Measurements from ENCODE around the gene BHLHA9. TPM values are rescaled to one million over a fixed set of nuclear protein-coding genes. Genes with fewer than 3 reads are reported as not detected.

BHLHA9 gene
- total and polyA plus RNA-seq, 2 of the 8 experiments (the other 6 are each of a cell fraction or from before 2014, with no cell fraction given): 0.29 to 0.34 TPM

- Histone ChIP-seq H3K9ac (replicated peaks in 1 of 4; ENCODE audit: extremely low read depth in 1 of 4, low read depth in 3 of 4, low read length in 3 of 4) (no peak overlapping the region), H2AK5ac (ENCODE audit: low read depth, low read length) (no peak overlapping the region), H3K4me2 (ENCODE audit: insufficient read depth in 1 of 2, low read depth in 2 of 2, low read length in 2 of 2) (peak overlapping the region; percentile 44 to 87), H4K5ac (ENCODE audit: insufficient read length, low read depth, low read length) (no peak overlapping the region), H3K27me3 (replicated peaks in 1 of 4; ENCODE audit: control insufficient read depth in 3 of 4, extremely low read depth in 1 of 4, insufficient read depth in 3 of 4, low read length in 3 of 4) (peaks cover 6 to 24% (median 18%) of the 10 kb centered on the region in 4 experiments), H2BK12ac (ENCODE audit: low read depth, low read length) (no peak overlapping the region), H2BK5ac (ENCODE audit: low read depth, low read length) (no peak overlapping the region), H2AFZ (ENCODE audit: low read length) (peak overlapping the region; percentile 40; the same call in 1 of the 2 replicates), H3K9me3 (ENCODE audit: insufficient read depth in 2 of 2, low read depth in 1 of 2, low read length in 1 of 2) (no peaks in the 10 kb centered on the region; a peak in 1 of 4 replicates), H3K18ac (ENCODE audit: extremely low read depth, low read length) (no peak overlapping the region), H4K8ac (ENCODE audit: extremely low read depth, insufficient read depth, low read length) (no peak overlapping the region), H2BK20ac (ENCODE audit: low read length) (no peak overlapping the region), H4K91ac (replicated peaks; ENCODE audit: insufficient read length, low read length) (no peak overlapping the region), H2BK15ac (ENCODE audit: low read length) (no peak overlapping the region), H2BK120ac (replicated peaks; ENCODE audit: low read depth, low read length) (no peak overlapping the region), H4K20me1 (replicated peaks in 1 of 2; ENCODE audit: control insufficient read depth in 1 of 2, insufficient read depth in 2 of 2, low read length in 2 of 2) (peaks cover 0 to 2% of the 10 kb centered on the region in 2 experiments), H3K27ac (ENCODE audit: low read depth, low read length) (no peak overlapping the region), H3K4me3 (ENCODE audit: extremely low read depth in 1 of 4, insufficient read depth in 2 of 4, low read depth in 3 of 4, low read length in 4 of 4) (peak overlapping the region; percentile 30 to 68 (median 52)), H3K14ac (ENCODE audit: insufficient read length) (no peak overlapping the region), H3K4ac (replicated peaks; ENCODE audit: insufficient read length, low read depth, low read length) (no peak overlapping the region), H3K79me1 (ENCODE audit: low read depth, low read length) (no peaks in the 10 kb centered on the region), H3K23ac (ENCODE audit: insufficient read length) (no peak overlapping the region), H3K23me2 (ENCODE audit: low read depth, low read length) (peaks cover 3% of the 10 kb centered on the region; the same call in 1 of the 2 replicates), H3K79me2 (ENCODE audit: control insufficient read depth in 1 of 2, insufficient read depth in 2 of 2, low read length in 2 of 2) (no peaks in the 10 kb centered on the region), H3K4me1 (replicated peaks in 1 of 4; ENCODE audit: control insufficient read depth in 3 of 4, insufficient read depth in 4 of 4, low read length in 3 of 4) (no peaks in the 10 kb centered on the region; a peak in 1 of 7 replicates), H3K36me3 (ENCODE audit: control insufficient read depth in 2 of 4, insufficient read depth in 4 of 4, low read length in 3 of 4) (no peaks in the 10 kb centered on the region; a peak in 1 of 8 replicates), H3K56ac (replicated peaks; ENCODE audit: insufficient read length, low read depth, low read length) (no peak overlapping the region)
- no peak for FAIRE-seq
- DNase-seq (ENCODE audit: low read depth in 1 of 2, low spot score in 2 of 2): no peak
- CTCF ChIA-PET (ENCODE audit: partially characterized antibody): interaction anchor here (0.6 to 2.7 kb wide), 15 partner anchors 9 to 1193 kb away, joined by 3 to 21 read pairs (median 3); partner anchors contain the start of gene INPP5K
- TF ChIP-seq BRCA1 (IDR thresholded peaks at IDR 0.05; ENCODE audit: low read depth, low read length) (no peak), CTBP2 (IDR thresholded peaks at IDR 0.05; ENCODE audit: borderline replicate concordance, insufficient read depth, insufficient read length, low read length) (no peak), CHD2 (IDR thresholded peaks at IDR 0.05; ENCODE audit: low read length) (no peak), BCL11A (IDR thresholded peaks at IDR 0.05; ENCODE audit: low read depth in 2 of 2, low read length in 2 of 2) (no peak), NRF1 (IDR thresholded peaks at IDR 0.05; ENCODE audit: low read depth, low read length) (no peak), SIN3A (conservative IDR thresholded peaks at IDR 0.05 in 1 of 2, IDR thresholded peaks at IDR 0.05 in 1 of 2; ENCODE audit: low read depth in 1 of 2, low read length in 2 of 2) (no peak), TEAD4 (IDR thresholded peaks at IDR 0.05; ENCODE audit: low read depth, low read length) (no peak), KDM4A (IDR thresholded peaks at IDR 0.05; ENCODE audit: low read depth, low read length, severe bottlenecking) (no peak), PHF8 (conservative IDR thresholded peaks at IDR 0.05; ENCODE audit: low read depth, low read length) (no peak), SIRT6 (IDR thresholded peaks at IDR 0.05; ENCODE audit: low read length) (no peak)
- WGBS, 2 experiments (ENCODE audit: extremely low coverage in 1 of 2, insufficient coverage in 1 of 2, insufficient read length in 1 of 2, insufficient replicate concordance in 2 of 2, low coverage in 1 of 2, low lambda C conversion rate in 2 of 2, missing lambda C conversion rate in 1 of 2): 25% methylated on average over 28 of the region's 43 CpGs; no CpG with 5 or more reads in 1 of the 2 experiments
- POLR2A ChIA-PET (ENCODE audit: partially characterized antibody): interaction anchor here (1.1 to 1.3 kb wide), 3 partner anchors 62 to 257 kb away, joined by 3 read pairs; no protein-coding TSS in a partner anchor
Observed at GRCh38 chr17:1260086-1260769, 10.0 kb upstream of the BHLHA9 start.
